ENCODE measurements around the gene EXD2.
"Not testable (repeated sequence)": the region's sequence is repeated elsewhere in the genome, so short reads cannot be mapped to it uniquely, and the experiment has no call there.

EXD2 gene

DNA sequence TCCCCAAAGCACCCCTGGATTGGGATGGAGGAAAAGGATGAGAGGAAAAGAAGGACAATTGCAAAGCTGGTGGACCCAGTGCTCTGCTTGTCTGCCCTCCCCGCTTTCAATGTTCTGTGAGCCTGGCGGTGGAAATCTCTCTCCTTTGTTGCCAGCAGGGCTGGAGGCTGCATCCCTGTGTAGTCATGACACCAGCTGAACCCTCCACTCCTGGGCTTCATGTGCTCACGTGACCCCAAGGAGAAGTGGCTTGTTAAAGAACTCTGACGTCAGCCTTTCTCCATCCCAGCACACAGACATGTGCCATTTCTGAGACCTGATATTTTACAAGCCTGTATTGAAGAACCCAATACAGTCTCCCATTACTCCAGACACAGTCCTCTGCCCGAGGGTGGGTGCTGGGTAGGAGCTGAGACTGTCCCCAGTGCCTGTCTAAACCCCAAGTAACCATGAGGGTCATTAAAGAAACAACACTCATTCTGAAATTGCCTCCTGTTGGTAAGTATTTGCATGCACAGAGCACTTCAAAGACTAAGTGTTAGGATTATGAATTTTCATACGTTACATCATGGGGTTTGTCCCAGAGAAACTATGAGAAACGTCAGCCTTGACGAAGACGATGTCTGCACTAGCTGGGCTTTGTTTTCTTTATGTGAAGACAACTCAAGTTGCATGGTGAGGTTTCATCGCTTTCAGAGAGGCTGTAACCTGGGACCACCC lies 90.3 kb downstream of the EXD2 start:
- DNase-seq (ENCODE audit: low read depth, low spot score), result no peak

DNA sequence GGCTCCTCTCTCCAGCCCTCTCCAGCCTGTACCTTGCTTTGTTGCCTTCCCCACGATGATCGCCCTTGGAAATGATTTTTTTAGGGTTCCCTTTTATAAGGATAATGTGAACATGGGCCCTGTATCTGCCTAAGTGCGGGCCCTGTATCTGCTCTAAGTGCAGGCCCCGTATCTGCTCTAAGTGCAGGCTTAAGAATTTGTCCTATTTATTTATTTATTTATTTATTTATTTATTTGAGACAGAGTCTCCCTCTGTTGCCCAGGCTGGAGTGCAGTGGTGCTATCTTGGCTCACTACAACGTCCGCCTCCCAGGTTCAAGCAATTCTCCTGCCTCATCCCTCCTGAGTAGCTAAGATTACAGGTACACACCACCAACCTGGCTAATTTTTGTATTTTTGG lies 91.2 kb downstream of the EXD2 start:
- DNase-seq (ENCODE audit: low read depth, low spot score), result no peak

DNA sequence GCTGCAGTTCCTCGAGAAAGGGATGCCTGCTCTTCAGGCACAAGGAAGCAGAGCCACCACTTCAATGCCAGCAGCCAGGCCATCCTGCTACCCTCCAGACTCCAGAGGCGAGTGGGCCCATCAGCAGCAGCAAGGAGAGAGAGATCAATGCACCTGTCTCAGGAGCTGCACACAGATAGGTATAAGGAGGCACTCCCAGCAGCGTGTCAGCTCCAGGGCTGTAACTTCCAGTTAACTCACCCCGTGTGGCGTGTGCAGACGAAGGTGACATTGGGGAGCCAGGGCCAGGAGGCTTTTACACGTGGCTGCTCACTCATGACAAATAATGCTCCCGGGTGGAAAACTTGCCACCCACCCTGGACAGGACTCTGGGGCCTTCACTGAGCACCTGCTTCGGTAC lies 92.9 kb downstream of the EXD2 start:
- DNase-seq (ENCODE audit: low read depth, low spot score), result no peak

DNA sequence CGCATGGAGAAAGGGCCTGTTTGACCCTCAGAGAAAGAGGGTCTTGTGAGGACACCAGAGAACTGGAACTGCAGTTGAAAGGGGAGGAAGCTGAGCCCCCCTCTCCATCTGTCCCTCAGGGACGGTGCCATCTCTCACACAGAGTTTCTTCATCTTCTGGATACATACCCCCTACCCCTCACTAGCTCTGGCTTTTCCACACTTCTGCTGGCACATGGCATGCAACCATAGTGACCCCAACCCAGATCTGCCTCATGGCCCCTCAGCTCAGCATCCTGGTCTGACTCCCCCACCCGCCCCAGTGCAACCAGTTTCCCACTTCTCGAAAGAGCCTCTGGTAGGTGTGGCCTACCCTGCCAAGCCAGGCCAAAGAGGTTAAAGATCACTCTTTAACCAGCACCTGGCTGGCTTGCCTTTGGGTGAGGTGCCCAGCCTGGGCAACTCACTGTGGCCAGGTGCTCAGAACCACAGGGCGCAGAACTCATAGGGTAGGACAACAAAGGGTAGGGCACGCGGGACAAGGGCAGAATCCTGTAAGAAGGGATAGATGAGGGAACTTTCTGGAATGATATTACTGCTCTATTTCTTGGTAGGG lies 94.5 kb downstream of the EXD2 start:
- no peak for DNase-seq (ENCODE audit: low read depth, low spot score)

DNA sequence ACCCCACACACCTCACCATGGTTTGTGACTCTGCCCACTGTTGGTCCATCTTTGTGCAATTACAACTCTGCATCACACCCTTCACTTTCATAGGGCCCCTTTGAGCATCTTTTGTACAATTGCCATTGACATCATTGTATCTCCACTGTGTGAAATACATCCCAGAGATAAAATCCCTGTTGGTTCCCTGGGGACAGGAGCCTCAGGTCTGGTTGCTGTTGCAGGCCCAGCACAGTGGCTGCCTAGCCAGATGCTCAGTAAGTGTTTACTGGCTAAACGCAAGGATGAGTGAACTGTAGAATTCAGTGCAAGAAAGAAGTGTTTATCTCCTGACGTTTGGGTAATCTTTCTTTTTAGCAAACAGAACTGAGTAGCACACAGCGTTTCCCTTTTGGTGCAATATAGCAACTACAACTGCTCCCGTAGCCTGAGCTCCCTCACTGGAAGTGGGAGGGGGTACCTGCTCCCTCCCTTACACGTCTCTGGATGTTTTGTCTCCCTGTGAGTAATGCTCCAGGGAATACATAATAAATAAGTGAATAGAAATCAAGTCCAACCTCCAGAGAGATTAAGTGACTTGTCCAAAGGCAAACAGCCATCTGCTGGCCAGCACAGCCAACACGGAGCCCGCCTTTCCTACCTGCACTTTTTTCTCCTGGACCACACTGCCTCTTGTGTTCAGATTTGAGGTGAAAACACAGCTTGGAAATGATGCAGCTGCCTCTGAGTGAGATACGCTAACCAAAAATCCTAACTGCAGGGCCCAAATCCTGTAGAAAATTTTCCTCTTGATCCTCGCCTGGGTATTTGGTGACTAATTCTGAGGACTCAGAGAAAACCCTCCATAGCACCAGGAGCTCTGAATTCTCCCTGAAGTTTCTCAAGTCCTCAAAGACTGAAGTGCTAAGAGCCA lies 96.1 kb downstream of the EXD2 start:
- DNase-seq (ENCODE audit: low read depth, low spot score), result peak; percentile 36

DNA sequence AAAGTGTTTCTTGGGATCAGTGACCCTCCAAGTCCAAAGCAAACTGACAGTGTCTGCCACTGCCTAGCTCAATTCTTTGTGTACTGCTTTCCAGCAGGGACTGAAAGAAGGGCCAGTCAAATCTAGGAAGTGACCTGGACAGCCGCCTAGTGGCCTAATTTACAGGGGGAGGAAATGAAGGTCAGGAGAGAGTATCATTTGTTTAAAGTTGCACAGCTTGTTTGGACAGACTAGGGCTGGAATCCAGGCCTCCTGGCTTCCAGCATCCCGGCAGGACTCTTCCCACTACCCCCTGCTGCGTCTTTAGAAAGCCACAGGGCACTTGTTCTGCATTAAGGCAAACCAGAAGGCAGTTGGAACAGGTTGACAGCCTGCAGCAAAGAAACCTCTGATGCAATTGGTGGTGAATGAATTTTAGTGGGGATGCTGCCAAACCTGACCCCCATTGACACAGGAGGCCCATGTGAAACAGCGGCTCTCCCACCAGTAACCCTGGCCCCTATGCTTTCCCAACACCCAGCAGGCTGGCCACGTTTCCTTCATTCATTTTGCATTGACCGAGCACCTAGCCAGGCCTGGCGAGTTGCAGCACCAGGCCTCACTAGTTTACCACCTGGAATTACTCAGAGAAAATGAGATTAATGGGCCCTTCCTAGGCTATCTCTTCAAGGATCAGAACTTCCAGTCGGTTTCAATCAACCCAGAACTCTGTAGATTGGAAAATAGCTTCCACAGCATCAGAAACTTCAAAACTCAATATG lies 96.9 kb downstream of the EXD2 start:
- peak; percentile 71 for DNase-seq (ENCODE audit: low read depth, low spot score)

DNA sequence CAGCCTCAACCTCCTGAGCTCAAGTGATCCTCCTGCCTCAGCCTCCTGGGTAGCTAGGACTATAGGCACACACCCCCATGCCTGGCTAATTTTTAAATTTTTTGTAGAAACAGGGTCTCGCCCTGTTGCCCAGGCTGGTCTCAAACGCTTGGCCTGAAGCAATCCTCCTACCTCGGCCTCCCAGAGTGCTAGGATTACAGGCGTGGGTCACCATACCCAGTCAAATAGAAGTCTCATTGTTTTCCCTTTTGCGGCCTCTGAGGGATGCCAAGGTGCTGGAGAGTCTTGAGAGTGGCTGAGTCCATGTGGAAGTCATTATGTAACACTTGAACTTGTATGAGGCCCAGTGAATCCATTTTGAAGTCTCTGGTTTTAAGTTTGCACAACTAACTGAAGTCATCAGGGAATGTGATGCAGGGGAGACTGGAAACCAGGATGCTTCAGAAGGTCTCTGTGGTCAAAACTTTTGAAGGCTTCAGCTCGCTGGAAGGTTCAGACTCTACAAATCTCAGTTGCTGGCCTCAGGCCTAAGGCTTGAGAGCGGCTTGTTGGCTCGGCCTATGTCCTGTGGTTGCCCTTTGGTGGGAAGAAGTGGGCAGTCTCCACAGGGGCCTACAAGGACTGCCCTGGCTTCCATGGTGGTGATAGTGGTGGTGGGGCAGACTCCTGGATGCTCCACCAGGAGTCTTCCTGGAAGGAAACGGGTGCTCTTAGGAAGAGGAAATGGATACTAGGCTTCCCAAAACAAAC lies 97.8 kb downstream of the EXD2 start:
- no peak for DNase-seq (ENCODE audit: low read depth, low spot score)

DNA sequence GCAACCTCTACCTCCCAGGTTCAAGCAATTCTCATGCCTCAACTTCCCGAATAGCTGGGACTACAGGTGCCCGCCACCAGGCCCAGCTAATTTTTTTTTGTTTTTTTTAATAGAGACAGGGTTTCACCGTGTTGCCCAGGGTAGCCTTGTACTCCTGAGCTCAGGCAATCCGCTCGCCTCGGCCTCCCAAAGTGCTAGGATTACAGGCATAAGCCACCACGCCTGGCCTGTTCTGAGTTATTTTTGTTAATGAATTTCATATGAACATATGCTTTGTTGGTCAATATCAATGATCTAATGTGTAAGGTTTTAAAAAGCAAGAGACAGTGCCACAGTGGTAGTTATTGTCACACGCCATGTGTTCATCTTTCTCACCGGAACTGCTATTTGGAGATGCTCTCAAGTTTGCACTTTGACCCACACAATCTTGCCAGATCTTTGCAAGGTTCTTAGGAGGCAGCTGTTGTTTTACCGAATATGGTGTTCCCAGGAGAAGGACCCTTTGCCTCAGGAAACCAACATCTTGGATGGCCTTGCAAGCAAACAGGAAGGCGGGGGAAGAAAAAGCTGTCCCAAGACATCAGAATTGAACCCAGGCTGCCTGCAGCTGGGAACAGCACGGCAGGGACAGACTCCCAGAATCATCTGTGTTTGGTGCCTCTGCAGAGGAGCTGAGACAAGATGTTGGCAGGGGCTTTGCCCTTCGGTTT lies 98.7 kb downstream of the EXD2 start:
- no peak for DNase-seq (ENCODE audit: low read depth, low spot score)

DNA sequence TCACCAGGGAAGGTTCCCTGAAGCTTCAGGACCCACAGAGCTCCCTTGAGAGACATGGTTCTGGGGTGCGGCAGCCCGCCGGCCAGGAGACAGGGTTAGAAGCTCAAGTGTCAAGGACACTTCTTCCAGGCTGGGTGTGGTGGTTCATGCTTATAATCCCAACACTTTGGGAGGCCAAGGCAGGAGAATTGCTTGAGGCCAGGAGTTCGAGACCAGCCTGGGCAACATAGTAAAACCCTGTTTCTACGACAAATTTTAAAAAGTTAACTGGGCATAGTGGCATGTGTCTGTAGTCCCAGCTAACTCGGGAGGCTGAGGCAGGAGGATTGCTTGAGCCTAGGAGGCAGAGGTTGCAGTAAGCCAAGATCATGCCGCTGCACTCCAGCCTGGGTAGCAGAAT lies 99.6 kb downstream of the EXD2 start:
- DNase-seq (ENCODE audit: low read depth, low spot score), result not testable (repeated sequence)

DNA sequence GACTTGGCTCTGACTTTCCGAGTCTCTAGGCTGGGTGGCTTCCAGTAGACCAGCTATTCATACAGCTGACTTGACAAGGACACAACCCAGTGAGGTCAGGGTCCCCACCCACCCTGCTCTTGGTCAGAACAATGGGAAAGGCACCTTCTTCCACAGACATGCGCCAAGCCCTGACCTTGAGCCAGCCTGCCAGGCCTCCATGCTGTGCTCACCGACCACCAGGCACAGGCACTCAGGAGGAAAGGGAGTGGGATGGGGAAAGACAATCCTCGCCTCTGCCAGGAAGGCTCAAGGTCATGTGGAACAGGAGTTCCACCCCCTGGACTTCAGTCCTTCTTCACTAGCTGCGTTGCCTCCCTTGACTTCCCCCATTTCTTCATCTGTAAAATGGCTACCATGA lies 100.1 kb downstream of the EXD2 start:
- DNase-seq (ENCODE audit: low read depth, low spot score), result no peak

DNA sequence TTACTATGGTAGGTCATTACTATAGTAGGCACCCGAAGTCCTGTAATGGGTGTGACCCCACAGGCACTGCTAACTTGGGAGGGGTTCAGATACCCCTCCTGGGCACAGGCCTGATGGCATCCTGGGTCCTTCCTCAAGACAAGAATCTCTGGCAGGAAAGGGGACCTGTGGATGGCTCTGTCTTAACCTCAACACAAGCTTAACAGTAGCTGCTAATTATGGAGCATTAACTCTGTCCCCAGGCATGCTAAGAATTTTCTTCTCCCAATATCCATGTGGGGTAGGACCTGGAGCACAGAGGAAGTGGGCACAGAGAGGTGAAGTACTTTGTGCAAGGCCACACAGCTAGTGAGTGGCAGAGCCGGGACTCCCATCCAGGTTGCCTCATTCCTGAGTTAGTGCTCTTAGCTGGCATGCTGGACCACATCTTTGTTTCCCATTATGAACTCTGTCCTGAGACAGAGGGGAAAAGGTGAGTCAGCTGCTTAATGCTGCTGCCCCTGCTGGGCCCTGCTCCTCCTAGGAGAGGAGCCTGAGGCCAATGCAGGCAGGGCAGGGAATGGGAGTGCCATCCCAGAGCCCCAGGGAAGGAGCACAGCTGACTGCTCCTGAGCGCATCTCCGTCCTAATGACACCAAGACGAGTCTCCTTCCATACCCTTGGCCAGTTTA lies 100.7 kb downstream of the EXD2 start:
- peak; percentile 70 for DNase-seq (ENCODE audit: low read depth, low spot score)
